Measurements from ENCODE around the gene PTPRK. TPM values are rescaled to one million over a fixed set of nuclear protein-coding genes. Genes with fewer than 3 reads are reported as not detected.

Gene PTPRK
- total RNA-seq, 2 experiments from 2014 or later, result 1.8 to 2.2 TPM

DNA sequence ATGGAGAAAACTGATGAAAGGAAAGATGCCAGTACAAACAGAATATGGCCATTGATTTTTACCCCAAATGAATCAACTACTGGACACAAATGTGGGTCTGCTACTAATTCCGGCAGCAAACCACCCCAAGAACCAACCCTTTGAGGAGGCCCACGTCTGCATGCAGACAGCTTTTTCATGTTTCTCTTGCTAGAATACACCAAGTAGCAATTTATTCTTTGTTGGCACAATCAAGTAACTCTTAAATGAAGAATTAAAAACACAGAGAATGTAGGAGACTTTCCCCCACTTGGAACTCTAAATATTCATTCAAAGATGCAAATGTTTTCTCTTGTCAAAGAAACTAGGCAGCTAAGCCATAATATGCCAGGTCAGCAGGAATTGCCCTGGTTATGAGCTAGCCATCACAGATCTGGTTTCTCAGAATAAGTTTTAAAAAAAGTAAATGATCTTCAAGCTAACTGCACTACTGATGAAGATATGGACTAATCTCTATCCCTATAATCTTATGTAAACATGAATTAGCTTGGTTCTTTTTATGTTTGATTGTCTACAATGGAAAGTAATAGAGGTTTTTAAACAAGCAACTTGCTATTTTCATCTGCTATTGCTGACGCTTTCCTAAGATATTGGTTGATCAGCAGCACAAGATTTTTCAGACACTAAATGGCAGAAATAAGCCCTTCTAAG, 456.4 kb downstream of the PTPRK start:
- POLR2A ChIA-PET, result no interaction called here
- CTCF ChIA-PET, result no interaction called here
- Mint-ChIP-seq H3K9me3 (no peaks in the 10 kb centered on the region), H3K36me3 (no peaks in the 10 kb centered on the region), H3K27ac (no peak overlapping the region), H3K4me1 (ENCODE audit: low read depth) (no peaks in the 10 kb centered on the region), H3K27me3 (no peaks in the 10 kb centered on the region), H3K4me3 (no peak overlapping the region)
- no peak for DNase-seq
- intact Hi-C loops (cut with micrococcal nuclease), result no loop called here

DNA sequence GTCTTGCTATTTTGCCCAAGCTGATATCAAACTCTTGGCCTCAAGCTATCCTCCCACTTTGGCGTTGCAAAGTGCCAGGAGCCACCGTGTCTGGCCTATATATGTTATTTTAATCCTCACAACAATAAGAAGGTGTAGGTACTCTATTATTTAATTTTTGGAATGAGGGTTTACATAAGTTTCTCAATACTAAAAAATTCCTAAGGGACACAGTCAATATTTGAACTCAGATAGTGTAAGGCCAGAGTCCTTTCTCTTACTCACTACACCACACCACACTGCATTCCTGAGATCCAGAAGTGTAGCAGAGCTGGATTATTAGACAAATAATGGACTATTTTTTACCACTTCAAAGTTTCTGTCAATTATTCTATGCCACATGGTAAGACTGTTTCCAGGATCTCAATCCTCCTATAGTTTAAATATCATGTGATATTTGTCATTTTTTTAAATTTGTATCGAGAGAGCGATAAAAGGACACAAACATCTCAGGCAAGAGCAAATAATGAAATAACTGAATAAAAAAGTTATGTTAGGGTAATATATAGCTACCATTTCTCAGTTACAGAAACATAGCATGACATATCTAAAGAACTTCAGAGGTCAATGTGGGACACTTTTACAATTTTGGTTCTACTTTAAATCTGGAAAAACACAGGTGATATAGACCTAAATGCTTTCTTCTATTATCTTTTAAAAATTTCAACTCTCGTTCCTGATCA, 457.4 kb downstream of the PTPRK start:
- intact Hi-C loops (cut with micrococcal nuclease), result no loop called here
- ChIA-PET POLR2A (no interaction called here), CTCF (interaction anchor here (0.6 kb wide), 1 partner anchor 208 kb away, joined by 3 read pairs; no protein-coding TSS in a partner anchor)
- DNase-seq, result no peak
- Mint-ChIP-seq H3K4me1 (ENCODE audit: low read depth) (no peaks in the 10 kb centered on the region), H3K9me3 (no peaks in the 10 kb centered on the region), H3K27ac (no peak overlapping the region), H3K36me3 (no peaks in the 10 kb centered on the region), H3K27me3 (no peaks in the 10 kb centered on the region), H3K4me3 (no peak overlapping the region)

DNA sequence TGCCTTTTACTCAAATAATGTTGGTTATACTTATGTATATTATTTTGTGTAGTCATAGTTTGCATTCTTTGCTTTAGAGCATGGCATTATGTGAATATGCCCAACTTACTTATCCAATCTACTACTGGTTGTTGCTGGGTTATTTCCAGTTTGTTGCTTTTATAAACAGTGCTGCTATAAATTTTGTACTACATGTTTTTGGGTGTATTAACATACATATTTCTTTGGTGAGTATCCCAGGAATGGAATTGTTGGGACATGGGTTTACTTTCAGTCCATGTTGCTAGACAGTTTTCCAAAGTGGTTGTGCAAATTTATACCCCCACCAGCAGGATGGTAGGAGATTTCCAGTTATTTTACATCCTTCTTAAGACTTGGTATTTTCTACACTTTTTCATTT, 462.5 kb downstream of the PTPRK start:
- ChIA-PET CTCF (no interaction called here), POLR2A (no interaction called here)
- DNase-seq, result no peak
- Mint-ChIP-seq H3K4me3 (no peak overlapping the region), H3K36me3 (no peaks in the 10 kb centered on the region), H3K27ac (no peak overlapping the region), H3K4me1 (ENCODE audit: low read depth) (no peaks in the 10 kb centered on the region), H3K27me3 (no peaks in the 10 kb centered on the region), H3K9me3 (no peaks in the 10 kb centered on the region)
- intact Hi-C loops (cut with micrococcal nuclease), result no loop called here

DNA sequence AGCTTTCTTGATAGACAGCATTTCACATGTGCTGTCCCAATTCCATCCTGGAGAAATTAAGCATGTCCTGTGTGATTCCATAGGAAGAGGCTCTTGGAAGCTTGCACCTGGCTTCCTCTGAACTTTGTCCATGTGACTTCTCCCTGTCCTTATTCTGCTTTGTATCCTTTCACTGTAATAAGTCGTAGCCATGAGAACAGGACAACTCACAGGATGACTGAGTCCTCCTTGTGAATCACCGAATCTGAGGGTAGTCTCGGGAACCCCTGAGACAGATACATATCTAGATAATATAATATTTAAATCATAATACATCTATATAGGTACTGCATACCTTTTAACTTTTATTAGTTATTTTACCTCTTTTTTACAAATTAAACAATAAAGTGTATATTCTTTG, 462.9 kb downstream of the PTPRK start:
- no peak for DNase-seq
- no peaks in the 10 kb centered on the region for H3K27me3 Mint-ChIP-seq
- H3K27ac Mint-ChIP-seq, result no peak overlapping the region
- no peaks in the 10 kb centered on the region for H3K36me3 Mint-ChIP-seq
- no peaks in the 10 kb centered on the region for H3K9me3 Mint-ChIP-seq
- H3K4me3 Mint-ChIP-seq, result no peak overlapping the region
- CTCF ChIA-PET, result no interaction called here
- H3K4me1 Mint-ChIP-seq (ENCODE audit: low read depth), result no peaks in the 10 kb centered on the region
- intact Hi-C loops (cut with micrococcal nuclease), result no loop called here
- POLR2A ChIA-PET, result no interaction called here

DNA sequence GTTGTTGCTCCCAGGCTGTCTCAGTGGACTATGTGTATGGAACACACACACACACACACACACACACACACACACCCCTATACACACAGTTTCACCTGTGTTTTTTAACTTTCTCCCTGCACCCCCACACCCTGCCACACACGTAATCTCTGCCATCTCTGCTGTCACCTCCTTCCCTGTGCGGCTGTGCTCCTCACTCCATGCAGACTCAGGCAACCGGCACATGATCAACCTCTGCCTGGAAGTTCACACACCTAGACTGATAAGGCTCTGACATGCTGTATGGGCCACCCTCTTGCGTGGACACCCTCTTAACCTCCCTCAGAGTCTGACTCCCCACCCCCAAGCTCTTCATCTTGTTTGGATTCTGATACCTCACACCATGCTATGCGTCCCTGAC, 467.3 kb downstream of the PTPRK start:
- H3K27ac Mint-ChIP-seq, result no peak overlapping the region
- no peaks in the 10 kb centered on the region for H3K27me3 Mint-ChIP-seq
- no peaks in the 10 kb centered on the region for H3K36me3 Mint-ChIP-seq
- no peaks in the 10 kb centered on the region for H3K4me1 Mint-ChIP-seq (ENCODE audit: low read depth)
- no peaks in the 10 kb centered on the region for H3K9me3 Mint-ChIP-seq
- DNase-seq, result no peak
- intact Hi-C loops (cut with micrococcal nuclease), result no loop called here
- POLR2A ChIA-PET, result no interaction called here
- CTCF ChIA-PET, result no interaction called here
- H3K4me3 Mint-ChIP-seq, result no peak overlapping the region

DNA sequence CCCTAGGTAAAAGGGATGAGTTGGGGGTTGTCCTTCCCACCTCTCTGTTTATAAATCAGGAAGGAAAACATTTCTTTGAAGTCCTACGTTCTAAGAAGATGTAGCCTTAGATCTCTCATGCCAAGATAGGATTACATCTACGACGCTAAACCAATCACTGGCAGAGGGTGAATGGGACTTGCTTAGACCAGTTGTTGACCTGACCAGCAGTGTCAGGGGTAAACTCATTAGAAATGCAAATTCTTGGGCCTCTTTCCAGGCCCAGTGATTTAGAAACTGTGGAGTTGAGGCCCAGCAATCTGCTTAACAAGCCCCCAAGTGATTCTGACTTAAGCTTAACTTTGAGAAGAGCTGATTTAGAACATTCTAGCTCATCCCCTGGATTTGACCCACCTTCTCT, 472.4 kb downstream of the PTPRK start:
- Mint-ChIP-seq H3K4me3 (no peak overlapping the region), H3K4me1 (ENCODE audit: low read depth) (no peaks in the 10 kb centered on the region), H3K9me3 (no peaks in the 10 kb centered on the region), H3K27ac (no peak overlapping the region), H3K36me3 (no peaks in the 10 kb centered on the region), H3K27me3 (no peaks in the 10 kb centered on the region)
- intact Hi-C loops (cut with micrococcal nuclease), result no loop called here
- no peak for DNase-seq
- ChIA-PET CTCF (no interaction called here), POLR2A (no interaction called here)

DNA sequence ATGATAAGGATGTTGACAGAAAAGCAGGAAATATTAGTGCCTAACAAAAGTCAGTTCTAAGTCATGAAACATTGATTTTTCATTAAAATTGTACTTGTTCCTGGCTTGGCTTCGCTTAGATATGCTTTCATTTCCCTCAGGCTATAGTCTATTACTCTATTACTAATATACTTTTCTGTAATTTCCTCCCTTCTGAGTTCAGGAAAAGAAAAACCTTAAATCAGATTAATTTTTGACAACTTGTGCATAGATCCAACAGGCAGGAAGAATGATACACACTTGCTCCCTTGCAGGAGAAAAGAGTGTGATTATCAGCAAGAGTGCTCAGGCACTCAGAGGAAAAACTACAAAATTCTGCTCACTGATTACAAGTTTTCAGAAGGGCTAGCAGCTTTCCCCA, 474.4 kb downstream of the PTPRK start:
- CTCF ChIA-PET, result no interaction called here
- H3K4me1 Mint-ChIP-seq (ENCODE audit: low read depth), result no peaks in the 10 kb centered on the region
- no peaks in the 10 kb centered on the region for H3K27me3 Mint-ChIP-seq
- POLR2A ChIA-PET, result no interaction called here
- intact Hi-C loops (cut with micrococcal nuclease), result no loop called here
- H3K27ac Mint-ChIP-seq, result no peak overlapping the region
- H3K36me3 Mint-ChIP-seq, result no peaks in the 10 kb centered on the region
- no peak overlapping the region for H3K4me3 Mint-ChIP-seq
- no peak for DNase-seq
- H3K9me3 Mint-ChIP-seq, result no peaks in the 10 kb centered on the region

DNA sequence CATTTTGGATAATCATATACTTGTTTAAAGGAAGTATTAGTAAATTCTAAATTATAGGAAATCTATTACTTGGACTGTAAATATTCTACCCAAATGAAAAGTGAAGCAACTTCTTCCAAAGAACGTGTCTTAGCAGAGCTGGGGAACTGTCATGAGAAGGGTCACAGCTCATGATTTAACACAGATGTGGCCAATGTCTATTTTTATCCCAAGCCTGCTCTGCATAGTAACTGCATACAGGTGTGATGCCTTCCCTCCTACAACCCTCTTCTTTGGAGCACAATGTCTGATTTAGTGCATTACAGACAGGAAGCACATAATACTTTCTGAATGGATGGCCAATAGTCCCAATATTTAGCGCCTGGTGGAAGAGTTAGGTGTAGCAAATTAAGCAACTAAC, 480.9 kb downstream of the PTPRK start:
- no peaks in the 10 kb centered on the region for H3K36me3 Mint-ChIP-seq
- no peak overlapping the region for H3K4me3 Mint-ChIP-seq
- no peaks in the 10 kb centered on the region for H3K9me3 Mint-ChIP-seq
- no peaks in the 10 kb centered on the region for H3K27me3 Mint-ChIP-seq
- no peak overlapping the region for H3K27ac Mint-ChIP-seq
- no peaks in the 10 kb centered on the region for H3K4me1 Mint-ChIP-seq (ENCODE audit: low read depth)
- POLR2A ChIA-PET, result no interaction called here
- DNase-seq, result no peak
- intact Hi-C loops (cut with micrococcal nuclease), result no loop called here
- CTCF ChIA-PET, result no interaction called here

DNA sequence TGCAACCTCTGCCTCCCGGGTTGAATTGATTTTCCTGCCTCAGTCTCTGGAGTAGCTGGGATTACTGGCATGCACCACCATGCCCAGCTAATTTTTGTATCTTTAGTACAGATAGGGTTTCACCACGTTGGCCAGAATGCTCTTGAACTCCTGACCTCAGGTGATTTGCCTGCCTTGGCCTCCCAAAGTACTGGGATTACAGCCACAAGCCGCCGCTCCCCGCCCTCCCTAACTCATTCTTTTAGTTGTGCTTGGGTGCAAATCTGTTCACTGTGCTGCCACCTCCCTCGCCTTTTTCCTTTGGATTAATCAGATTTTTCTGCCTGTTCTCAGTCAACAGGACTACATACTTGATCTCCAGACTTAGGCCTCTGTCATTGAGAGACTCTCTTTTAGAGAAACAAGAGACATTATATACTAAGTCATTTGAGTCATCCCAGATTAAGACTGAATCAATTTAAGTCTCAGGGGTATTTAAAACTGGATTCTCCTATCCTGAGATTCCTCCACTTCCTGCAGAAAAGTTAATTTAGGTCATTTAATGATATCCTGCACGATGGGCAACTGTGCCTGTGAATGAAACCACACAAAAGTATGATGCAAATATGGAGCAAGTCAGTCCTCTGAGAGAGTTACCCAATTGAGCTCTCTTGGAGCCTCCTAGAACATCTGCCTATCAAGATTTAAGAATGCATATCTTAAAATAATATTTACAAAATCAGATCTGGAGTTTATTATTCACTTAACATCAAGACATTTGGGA, 483.4 kb downstream of the PTPRK start:
- intact Hi-C loops (cut with micrococcal nuclease), result no loop called here

DNA sequence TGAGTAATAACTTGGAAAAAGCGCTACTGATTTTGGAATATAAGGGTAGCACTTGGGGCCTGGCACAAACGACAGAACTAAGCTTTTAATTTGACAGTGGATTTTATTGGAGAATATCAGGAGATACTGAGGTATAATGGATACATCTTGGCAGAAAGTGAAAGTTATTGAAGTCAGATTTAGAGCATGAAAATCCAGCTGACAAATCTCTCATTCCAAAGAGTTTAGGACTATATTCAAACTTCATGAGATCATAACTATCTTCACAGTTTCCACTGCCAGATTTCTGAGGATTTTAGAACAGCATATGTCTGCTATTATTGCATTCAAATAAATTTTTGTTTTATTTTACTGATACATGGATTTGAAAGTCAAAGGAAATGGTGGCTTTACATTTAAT, 487.2 kb downstream of the PTPRK start:
- Mint-ChIP-seq H3K4me1 (ENCODE audit: low read depth) (peaks cover 7% of the 10 kb centered on the region), H3K9me3 (no peaks in the 10 kb centered on the region), H3K27ac (no peak overlapping the region), H3K27me3 (no peaks in the 10 kb centered on the region), H3K4me3 (no peak overlapping the region), H3K36me3 (no peaks in the 10 kb centered on the region)
- POLR2A ChIA-PET, result no interaction called here
- intact Hi-C loops (cut with micrococcal nuclease), result no loop called here
- CTCF ChIA-PET, result interaction anchor here (1.9 kb wide), 1 partner anchor 178 kb away, joined by 8 read pairs; no protein-coding TSS in a partner anchor
- no peak for DNase-seq

More for the DNA sequence above, 483.4 kb downstream of the PTPRK start:
- Mint-ChIP-seq H3K27me3 (no peaks in the 10 kb centered on the region), H3K4me3 (no peak overlapping the region), H3K36me3 (no peaks in the 10 kb centered on the region), H3K27ac (no peak overlapping the region), H3K9me3 (no peaks in the 10 kb centered on the region), H3K4me1 (ENCODE audit: low read depth) (peaks cover 3% of the 10 kb centered on the region)
- DNase-seq, result no peak
- POLR2A ChIA-PET, result no interaction called here
- CTCF ChIA-PET, result no interaction called here

DNA sequence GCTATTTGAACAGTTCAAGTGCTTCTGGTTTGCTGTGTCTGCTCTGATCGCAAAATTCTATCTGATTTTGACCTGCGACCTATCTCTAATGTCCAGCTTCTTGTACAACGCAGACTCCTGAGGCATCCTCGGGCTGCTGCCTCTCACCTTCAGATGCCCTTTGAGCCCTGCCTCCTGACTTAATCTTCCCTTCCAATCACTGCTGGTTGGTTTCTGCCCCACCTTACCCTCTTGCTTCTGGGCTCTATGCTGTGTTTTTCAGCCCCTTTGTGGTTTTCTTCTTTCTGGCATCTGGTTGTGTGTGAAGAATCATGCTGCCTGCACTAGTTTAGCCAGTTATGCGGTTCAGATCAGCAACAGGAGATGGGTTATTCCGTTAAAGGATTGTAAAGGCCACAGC, 488.4 kb downstream of the PTPRK start:
- CTCF ChIA-PET, result no interaction called here
- Mint-ChIP-seq H3K4me1 (ENCODE audit: low read depth) (peaks cover 7% of the 10 kb centered on the region), H3K27ac (no peak overlapping the region), H3K36me3 (no peaks in the 10 kb centered on the region), H3K4me3 (no peak overlapping the region), H3K27me3 (no peaks in the 10 kb centered on the region), H3K9me3 (no peaks in the 10 kb centered on the region)
- intact Hi-C loops (cut with micrococcal nuclease), result no loop called here
- DNase-seq, result no peak
- POLR2A ChIA-PET, result no interaction called here

DNA sequence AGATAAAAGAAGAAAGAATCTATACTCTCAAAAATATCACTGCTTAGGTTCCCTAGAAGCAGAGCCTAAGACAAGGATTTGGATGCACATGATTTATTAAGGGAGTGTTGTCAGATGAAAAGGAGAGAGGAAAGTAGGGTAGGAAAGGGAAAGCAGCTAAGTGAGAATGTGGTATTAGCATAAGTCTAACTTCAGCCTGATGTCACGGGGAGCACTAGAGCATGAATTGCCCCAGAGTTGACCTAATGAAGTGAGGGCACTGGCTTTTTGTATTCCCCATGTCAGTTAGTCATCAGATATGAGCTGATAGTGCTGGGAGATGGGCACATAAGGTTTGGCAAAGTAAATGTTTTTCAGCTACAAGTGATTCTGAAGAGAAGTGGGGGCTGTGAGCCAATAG, 490.6 kb downstream of the PTPRK start:
- CTCF ChIA-PET, result interaction anchor here (1.3 kb wide), 1 partner anchor 175 kb away, joined by 4 read pairs; no protein-coding TSS in a partner anchor
- Mint-ChIP-seq H3K36me3 (no peaks in the 10 kb centered on the region), H3K9me3 (no peaks in the 10 kb centered on the region), H3K27ac (no peak overlapping the region), H3K4me3 (no peak overlapping the region), H3K27me3 (no peaks in the 10 kb centered on the region), H3K4me1 (ENCODE audit: low read depth) (peaks cover 10% of the 10 kb centered on the region)
- intact Hi-C loops (cut with micrococcal nuclease), result no loop called here
- DNase-seq, result no peak
- POLR2A ChIA-PET, result interaction anchor here (1.1 kb wide), 1 partner anchor 10 kb away, joined by 3 read pairs; no protein-coding TSS in a partner anchor

Measured in activated CD4-positive, alpha-beta memory T cell treated with anti-CD3 and anti-CD28 coated beads for 36 hours (primary cell).